Prostate gland (tissue), 2 donors: Measurements from ENCODE around the gene ATAD3C. TPM values are rescaled to one million over a fixed set of nuclear protein-coding genes. Genes with fewer than 3 reads are reported as not detected.
A peak's percentile ranks its signal among the peaks of the same experiment; 100 is the strongest.

Experiments used
- DNase-seq: peaks from one replicate; pipeline ENCODE4 v3.0.0-alpha.2; 2019; ENCODE audit warnings: low spot score
- H3K27ac ChIP-seq, 2 donors: fragments of 200-600 bp; sonication (generic); 2 replicates each; pipeline ENCODE4 v1.5.1; 2017 to 2019
- H3K27me3 ChIP-seq: fragments of 200-600 bp; sonication (generic); replicated peaks from 2 replicates; pipeline ENCODE4 v1.5.1; 2019; ENCODE audit not compliant: insufficient read depth
- H3K36me3 ChIP-seq, 2 donors: fragments of 200-600 bp; sonication (generic); 1 replicate in 1 of 2; 2 replicates in 1 of 2; pipeline versions ENCODE4 v1.5.1 to v1.8.1; 2017 to 2019
- H3K4me1 ChIP-seq: fragments of 200-600 bp; sonication (generic); replicated peaks from 2 replicates; pipeline ENCODE4 v1.5.1; 2019
- H3K4me3 ChIP-seq, 2 donors: fragments of 200-600 bp; sonication (generic); 2 replicates each; pipeline ENCODE4 v1.5.1; 2017 to 2019
- H3K9me3 ChIP-seq: fragments of 200-600 bp; sonication (generic); 2 replicates; pipeline ENCODE4 v1.5.1; 2017
- POLR2A ChIP-seq: fragments of 450-650 bp; IDR thresholded peaks from one replicate; pipeline ENCODE4 v1.6.1; 2016; ENCODE audit warnings: antibody characterized with exemption, mild to moderate bottlenecking
- POLR2AphosphoS5 ChIP-seq: sonication (generic); formaldehyde crosslinking; IDR thresholded peaks from one replicate; pipeline ENCODE4 v1.6.1; 2017; ENCODE audit warnings: antibody characterized with exemption
- WGBS: methylation state at CpG from one replicate; pipeline ENCODE4 v1.1.5; 2018; 5-methylcytosine and 5-hydroxymethylcytosine counted together
- intact Hi-C: fragments of 100-400 bp; cut with DNase I; formaldehyde crosslinking; loops from one replicate; pipeline ENCODE4 v1.14.2; 2022
- total RNA-seq, 2 donors: library from RNA; depleted of rRNA; stranded (reverse); fragments of >200 nt; gene quantifications; one replicate each; pipeline ENCODE4 v1.1.0, GENCODE V29; 2016
- TF ChIP-seq, protein P1 (sequence below), 4 experiments: fragments of 200-600 bp in 2 of 4; fragments of 450-650 bp in 2 of 4; sonication (generic) in 2 of 4; IDR thresholded peaks; 1 replicate in 3 of 4; 2 replicates in 1 of 4; pipeline ENCODE4 v1.5.1; 2016 to 2019; ENCODE audit warnings: antibody characterized with exemption in 4 of 4, mild to moderate bottlenecking in 2 of 4, moderate library complexity in 2 of 4

Gene ATAD3C
- total RNA-seq, 2 donors from 2014 or later: 7.3 to 9.9 TPM

DNA sequence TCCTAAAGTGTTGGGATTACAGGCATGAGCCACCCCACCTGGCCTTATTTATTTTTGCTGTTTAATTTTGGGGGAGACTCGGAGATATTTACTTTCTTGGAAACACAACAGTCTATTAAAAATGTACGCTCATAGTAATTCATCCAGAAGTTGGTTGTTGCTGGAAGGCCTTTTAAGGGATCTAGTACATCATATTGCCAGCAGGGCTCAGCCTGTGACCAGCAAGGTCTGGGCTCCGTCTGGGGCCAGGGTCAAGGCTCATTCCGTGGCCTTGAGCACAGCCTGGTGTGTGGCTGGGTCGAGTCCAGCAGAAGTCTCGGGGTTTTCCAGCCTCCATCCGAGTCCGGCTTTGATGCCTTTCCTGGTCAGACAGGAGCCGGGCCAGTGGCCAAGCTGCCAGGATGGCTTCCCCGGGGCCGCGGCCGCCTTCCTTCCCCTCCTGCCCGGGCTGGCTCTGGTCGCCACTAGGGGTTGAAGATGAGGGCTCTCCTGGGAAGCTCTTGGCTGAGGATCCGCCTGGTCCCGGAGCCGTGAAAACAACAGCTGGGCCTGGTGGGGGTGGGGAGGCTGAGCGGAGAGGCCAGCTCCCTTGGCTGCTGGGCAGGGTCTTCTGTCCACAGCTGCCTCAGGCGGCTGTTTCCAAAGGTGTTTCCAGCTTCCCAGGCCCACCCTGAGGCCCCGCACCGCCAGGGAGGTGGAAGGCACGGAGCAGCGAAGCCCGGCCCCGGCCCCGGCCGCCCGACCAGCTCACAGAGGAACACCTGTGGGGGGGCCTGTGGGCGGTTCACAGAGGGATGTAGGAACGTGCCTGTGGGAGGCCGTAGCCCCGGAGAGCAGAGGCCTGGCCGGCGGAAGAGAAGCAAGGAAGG lies 19.1 kb upstream of the ATAD3C start:
- peaks cover 49% of the 10 kb centered on the region for H3K4me1 ChIP-seq
- 11% methylated on average over 35 of the region's 35 CpGs for WGBS
- DNase-seq: peak; percentile 62
- no peak overlapping the region for H3K4me3 ChIP-seq
- H3K9me3 ChIP-seq: no peaks in the 10 kb centered on the region
- H3K27me3 ChIP-seq: no peaks in the 10 kb centered on the region
- H3K36me3 ChIP-seq: no peaks in the 10 kb centered on the region
- TF ChIP-seq POLR2A (peak; percentile 23), POLR2AphosphoS5 (peak; percentile 60)
- TF ChIP-seq, protein P1, sequence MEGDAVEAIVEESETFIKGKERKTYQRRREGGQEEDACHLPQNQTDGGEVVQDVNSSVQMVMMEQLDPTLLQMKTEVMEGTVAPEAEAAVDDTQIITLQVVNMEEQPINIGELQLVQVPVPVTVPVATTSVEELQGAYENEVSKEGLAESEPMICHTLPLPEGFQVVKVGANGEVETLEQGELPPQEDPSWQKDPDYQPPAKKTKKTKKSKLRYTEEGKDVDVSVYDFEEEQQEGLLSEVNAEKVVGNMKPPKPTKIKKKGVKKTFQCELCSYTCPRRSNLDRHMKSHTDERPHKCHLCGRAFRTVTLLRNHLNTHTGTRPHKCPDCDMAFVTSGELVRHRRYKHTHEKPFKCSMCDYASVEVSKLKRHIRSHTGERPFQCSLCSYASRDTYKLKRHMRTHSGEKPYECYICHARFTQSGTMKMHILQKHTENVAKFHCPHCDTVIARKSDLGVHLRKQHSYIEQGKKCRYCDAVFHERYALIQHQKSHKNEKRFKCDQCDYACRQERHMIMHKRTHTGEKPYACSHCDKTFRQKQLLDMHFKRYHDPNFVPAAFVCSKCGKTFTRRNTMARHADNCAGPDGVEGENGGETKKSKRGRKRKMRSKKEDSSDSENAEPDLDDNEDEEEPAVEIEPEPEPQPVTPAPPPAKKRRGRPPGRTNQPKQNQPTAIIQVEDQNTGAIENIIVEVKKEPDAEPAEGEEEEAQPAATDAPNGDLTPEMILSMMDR (IDR thresholded peaks at IDR 0.05): peak in 2 of 4 experiments; percentile 31
- intact Hi-C loops: no loop called here
- peak overlapping the region; percentile 96 for H3K27ac ChIP-seq

DNA sequence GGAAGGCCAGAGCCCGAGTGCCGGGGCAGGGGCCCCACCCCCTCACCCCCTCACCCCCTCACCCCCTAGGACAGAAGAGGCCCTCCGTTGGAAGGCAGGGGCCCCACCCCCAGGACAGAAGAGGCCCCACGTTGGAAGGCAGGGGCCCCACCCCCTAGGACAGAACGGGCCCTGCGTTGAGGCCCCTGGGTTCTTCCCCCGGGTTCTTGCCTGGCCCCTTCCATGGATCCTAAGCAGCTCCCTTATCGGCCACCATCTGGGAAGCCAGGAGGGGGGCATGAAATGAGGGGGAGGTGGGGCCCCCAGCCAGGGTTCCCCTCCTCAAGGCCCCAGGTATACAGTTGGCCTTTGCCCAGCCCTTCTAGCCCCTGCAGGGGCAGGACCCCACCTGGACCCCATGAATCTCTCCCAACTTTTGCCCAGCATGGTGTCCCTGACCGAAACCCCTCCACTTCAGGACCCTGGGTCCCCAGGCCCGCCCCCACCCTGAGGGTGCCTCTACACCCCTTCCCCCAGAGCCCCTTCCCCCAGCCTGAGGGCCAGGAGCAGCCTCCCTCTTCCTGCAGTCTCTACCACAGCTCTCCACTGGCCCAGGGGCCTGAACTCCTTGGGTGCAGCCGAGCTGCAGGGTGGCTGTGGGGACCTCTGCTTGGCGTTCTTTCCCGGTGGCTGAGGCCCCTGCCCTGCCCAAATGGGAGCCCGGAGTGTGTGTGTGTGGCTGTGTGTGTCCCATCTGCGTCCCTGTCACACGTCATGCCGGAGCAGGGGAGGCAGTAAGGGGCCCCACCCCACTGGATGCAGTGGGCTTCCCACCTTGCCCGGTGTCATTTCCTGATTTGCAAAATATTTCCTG lies 18.3 kb upstream of the ATAD3C start:
- intact Hi-C loops: no loop called here
- TF ChIP-seq POLR2A: no peak
- TF ChIP-seq POLR2AphosphoS5: no peak
- TF ChIP-seq, protein P1 (IDR thresholded peaks at IDR 0.05): no peak
- Histone ChIP-seq H3K4me1 (peaks cover 50% of the 10 kb centered on the region), H3K27ac (peak overlapping the region; percentile 96), H3K27me3 (no peaks in the 10 kb centered on the region), H3K4me3 (no peak overlapping the region), H3K36me3 (no peaks in the 10 kb centered on the region), H3K9me3 (no peaks in the 10 kb centered on the region)
- no peak for DNase-seq
- 44% methylated on average over 16 of the region's 18 CpGs for WGBS

DNA sequence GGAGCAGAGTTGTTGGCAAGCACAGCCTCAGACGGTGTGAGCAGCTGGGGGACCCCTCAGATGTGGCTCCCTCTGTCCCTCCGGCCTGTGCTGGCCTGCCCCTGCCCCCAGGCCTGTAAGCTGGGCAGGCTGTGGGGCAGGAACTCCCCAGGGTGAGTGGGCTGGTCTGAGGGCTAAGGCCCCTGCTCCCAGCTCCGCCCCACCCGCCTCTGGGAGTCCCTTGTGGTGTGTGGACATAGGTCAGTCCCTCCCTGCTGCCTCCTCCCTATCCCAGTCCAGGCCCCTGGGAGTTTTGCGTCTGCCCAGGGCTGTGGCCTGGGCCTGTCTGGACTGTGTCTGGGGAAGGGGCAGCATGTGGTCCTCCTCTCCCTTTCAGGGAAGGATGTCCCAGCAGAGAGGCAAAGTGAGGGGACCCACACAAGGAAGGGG lies 17.6 kb upstream of the ATAD3C start:
- peak overlapping the region; percentile 96 for H3K27ac ChIP-seq
- H3K4me1 ChIP-seq: peaks cover 51% of the 10 kb centered on the region
- DNase-seq: no peak
- no peak for TF ChIP-seq POLR2AphosphoS5
- no peak for TF ChIP-seq POLR2A
- TF ChIP-seq, protein P1 (IDR thresholded peaks at IDR 0.05): no peak
- H3K4me3 ChIP-seq: no peak overlapping the region
- H3K27me3 ChIP-seq: no peaks in the 10 kb centered on the region
- WGBS: 41% methylated on average over 4 of the region's 5 CpGs
- no peaks in the 10 kb centered on the region for H3K36me3 ChIP-seq
- intact Hi-C loops: no loop called here
- no peaks in the 10 kb centered on the region for H3K9me3 ChIP-seq

GRCh38 chr1:1432274-1432950 lies 17.1 kb upstream of the ATAD3C start:
- no peak for DNase-seq
- H3K27ac ChIP-seq: peak overlapping the region; percentile 96
- H3K4me3 ChIP-seq: peak overlapping the region in 1 of 2 donors; percentile 65
- H3K36me3 ChIP-seq: no peaks in the 10 kb centered on the region
- WGBS: 59% methylated on average over 26 of the region's 28 CpGs
- no peaks in the 10 kb centered on the region for H3K9me3 ChIP-seq
- TF ChIP-seq POLR2A (no peak), POLR2AphosphoS5 (no peak)
- TF ChIP-seq, protein P1 (IDR thresholded peaks at IDR 0.05): no peak
- H3K27me3 ChIP-seq: no peaks in the 10 kb centered on the region
- intact Hi-C loops: no loop called here
- peaks cover 57% of the 10 kb centered on the region for H3K4me1 ChIP-seq
